H1 (cell line): Measurements from ENCODE around the gene ATF7IP2.

Experiments
- CBX5 ChIP-seq: fragments of 300-800, 300-1000 bp; sonication (generic); IDR thresholded peaks from 2 replicates; pipeline ENCODE4 v1.7.1; 2016; ENCODE audit warnings: antibody characterized with exemption, low read length, low read depth
- TF ChIP-seq, protein P1 (sequence below), 3 experiments: IDR thresholded peaks; 1 replicate in 2 of 3; 2 replicates in 1 of 3; pipeline versions ENCODE4 v1.5.1 to v1.6.1; 2011; ENCODE audit warnings: low read length in 3 of 3, mild to moderate bottlenecking in 3 of 3, inconsistent platforms in 2 of 3, low read depth in 1 of 3, moderate library complexity in 1 of 3; ENCODE audit not compliant: insufficient read depth in 1 of 3; ENCODE audit errors: control extremely low read depth in 1 of 3

GRCh38 chr16:10531582-10531981 is 145.7 kb downstream of the ATF7IP2 start:
- TF ChIP-seq, protein P1, sequence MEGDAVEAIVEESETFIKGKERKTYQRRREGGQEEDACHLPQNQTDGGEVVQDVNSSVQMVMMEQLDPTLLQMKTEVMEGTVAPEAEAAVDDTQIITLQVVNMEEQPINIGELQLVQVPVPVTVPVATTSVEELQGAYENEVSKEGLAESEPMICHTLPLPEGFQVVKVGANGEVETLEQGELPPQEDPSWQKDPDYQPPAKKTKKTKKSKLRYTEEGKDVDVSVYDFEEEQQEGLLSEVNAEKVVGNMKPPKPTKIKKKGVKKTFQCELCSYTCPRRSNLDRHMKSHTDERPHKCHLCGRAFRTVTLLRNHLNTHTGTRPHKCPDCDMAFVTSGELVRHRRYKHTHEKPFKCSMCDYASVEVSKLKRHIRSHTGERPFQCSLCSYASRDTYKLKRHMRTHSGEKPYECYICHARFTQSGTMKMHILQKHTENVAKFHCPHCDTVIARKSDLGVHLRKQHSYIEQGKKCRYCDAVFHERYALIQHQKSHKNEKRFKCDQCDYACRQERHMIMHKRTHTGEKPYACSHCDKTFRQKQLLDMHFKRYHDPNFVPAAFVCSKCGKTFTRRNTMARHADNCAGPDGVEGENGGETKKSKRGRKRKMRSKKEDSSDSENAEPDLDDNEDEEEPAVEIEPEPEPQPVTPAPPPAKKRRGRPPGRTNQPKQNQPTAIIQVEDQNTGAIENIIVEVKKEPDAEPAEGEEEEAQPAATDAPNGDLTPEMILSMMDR (IDR thresholded peaks at IDR 0.05; ENCODE audit: control extremely low read depth in 1 of 3, insufficient read depth in 1 of 3, low read depth in 1 of 3, low read length in 3 of 3) = no peak
- no peak for TF ChIP-seq CBX5
